Middle frontal gyrus (tissue), 1 donor: ENCODE results near the gene SSNA1.

Experiments used
- DNase-seq: peaks from one replicate; pipeline ENCODE4 v3.0.0-alpha.2; 2015; ENCODE audit warnings: low spot score; ENCODE audit errors: extremely low spot score

The SSNA1 gene

DNA sequence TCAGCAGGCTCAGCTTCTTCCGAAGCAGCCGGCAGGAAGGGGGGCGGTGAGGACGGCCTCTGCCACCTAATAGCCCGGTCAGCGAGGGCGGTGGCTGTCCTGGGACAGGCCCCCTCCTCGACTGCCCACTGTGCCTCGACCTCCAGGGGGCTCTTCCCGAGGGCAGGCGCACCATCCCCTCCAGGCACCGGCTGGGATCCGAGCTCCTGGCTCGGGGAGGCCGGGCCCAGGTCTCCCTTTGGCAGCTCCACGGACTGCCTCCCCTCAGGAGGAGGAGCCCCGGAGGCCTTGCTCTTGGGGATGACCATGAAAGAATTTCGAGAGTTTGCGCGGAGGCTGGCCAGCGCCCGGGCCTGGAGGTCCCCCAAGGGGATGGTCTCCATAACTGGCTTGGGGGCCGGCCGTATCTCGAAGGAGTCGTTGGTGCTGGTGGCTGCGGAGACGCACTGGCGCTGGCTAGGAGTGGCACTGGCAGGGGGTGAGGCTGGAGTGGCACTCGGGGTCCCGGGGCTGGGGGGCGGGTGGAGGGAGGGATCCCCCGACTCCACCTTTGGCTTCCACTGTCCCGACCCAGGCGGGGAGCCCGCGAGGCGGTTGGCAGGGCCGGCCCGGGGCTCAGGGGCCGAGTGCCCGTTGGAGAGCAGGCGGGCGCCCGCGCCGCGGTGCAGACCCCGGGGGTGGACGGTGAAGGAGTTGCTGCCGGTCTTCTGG lies 11.1 kb downstream of the SSNA1 start:
- DNase-seq = no peak

DNA sequence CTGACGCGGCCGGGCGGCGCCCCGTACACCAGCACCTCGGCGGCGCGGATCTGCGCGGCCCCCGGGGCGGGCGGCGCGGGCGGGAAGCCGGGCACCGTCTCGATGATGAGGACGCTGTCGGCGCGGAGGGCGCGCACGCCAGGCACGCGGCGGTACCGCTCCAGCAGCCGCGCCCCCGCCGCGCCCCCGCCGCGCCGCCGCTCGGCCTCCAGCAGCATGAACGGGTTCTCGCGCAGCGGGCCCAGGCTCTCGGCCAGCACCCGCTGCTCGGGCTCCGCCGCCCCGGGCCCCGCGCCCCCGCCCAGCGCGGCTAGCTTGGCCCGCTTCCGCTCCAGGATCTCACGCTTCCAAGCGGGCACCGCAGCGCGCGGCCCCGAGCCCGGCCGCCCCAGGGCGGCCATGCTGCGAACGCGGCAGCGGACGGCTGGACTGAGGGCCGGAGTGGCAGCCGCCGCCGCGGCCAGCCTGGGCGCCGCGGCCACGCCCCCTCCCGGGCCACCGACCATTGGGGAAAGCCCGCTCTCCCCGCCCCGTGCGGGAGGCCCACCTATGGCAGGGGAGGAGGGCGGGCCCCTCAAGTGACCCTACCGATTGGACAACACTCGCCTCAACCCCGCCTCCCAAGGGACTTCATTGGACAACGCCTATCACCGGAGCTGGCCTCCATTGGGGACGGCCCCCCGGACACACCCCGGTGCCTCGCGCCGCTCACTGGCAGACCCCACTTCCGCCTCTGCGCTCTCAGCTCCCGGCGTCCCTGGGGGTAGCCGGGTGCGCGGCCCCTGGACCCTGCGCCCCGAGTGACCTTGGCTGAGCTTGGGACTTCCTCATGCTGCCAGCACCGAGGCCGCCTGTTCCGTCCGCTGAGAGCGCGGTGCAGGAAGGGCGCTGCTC lies 12.1 kb downstream of the SSNA1 start, which contains the start of gene TPRN:
Gene TPRN, minus strand, starts transcription at position 431 of the 894 bp plus-strand sequence. Its CDS starts 30 bp downstream, at position 401.
- DNase-seq = peak; percentile 98

DNA sequence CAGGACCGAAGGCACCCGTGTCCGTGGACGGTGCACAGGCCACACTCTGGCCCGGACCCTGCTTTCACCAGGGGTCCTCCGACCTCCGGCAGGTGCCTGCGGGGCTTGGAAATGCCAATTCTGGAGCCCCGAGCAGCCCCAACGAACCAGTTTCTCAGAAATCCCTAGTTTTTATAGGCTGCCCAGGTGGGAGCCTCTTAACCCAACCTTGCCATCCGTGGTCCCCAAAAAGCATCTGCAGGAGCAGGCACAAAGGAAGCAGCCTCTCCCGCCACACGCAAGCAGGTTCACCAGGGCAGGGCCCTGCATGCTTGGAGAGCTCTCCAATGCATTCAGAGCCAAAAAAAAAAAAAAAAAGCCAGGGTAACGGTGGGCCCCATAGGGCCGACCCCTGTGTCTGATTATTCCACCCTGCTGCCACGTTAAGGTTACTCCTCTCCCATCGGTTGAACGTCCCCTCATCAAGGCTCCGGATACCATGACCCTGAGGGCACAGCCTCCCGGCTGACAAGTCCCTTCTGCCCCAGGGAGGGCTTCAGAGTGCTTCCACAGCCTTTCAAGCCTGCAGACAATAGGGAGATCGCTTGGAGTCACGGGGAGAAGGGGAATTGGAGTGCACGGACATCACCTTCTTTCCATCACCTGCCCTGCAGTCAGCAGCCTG lies 12.9 kb downstream of the SSNA1 start:
- no peak for DNase-seq

DNA sequence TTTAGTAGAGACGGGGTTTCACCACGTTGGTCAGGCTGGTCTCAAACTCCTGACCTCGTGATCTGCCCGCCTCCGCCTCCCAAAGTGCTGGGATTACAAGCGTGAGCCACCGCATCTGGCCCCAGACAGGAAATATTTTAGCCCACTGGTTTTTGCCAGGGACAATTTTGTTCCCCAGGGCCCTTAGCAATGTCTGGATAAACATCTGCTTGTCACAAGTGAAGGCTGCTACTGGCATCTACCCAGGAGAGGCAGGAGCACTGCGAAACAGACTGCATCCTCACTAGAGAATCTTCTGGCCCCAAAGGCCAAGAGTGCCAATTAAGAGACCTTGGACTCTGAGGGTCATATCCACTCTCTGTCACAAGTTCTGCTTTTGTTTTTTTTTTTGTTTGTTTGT lies 14.5 kb downstream of the SSNA1 start:
- DNase-seq = no peak

DNA sequence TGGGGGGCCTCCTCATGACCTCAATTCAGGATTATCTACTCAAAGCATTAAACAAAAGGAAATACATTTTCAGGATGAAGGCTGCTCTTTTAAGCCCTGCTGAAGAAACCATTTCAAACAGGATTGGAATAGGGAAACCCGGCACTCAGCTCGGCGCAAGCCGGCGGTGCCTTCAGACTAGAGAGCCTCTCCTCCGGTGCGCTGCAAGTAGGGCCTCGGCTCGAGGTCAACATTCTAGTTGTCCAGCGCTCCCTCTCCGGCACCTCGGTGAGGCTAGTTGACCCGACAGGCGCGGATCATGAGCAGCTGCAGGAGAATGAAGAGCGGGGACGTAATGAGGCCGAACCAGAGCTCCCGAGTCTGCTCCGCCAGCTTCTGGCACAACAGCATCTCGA lies 16.3 kb downstream of the SSNA1 start:
- DNase-seq = no peak

DNA sequence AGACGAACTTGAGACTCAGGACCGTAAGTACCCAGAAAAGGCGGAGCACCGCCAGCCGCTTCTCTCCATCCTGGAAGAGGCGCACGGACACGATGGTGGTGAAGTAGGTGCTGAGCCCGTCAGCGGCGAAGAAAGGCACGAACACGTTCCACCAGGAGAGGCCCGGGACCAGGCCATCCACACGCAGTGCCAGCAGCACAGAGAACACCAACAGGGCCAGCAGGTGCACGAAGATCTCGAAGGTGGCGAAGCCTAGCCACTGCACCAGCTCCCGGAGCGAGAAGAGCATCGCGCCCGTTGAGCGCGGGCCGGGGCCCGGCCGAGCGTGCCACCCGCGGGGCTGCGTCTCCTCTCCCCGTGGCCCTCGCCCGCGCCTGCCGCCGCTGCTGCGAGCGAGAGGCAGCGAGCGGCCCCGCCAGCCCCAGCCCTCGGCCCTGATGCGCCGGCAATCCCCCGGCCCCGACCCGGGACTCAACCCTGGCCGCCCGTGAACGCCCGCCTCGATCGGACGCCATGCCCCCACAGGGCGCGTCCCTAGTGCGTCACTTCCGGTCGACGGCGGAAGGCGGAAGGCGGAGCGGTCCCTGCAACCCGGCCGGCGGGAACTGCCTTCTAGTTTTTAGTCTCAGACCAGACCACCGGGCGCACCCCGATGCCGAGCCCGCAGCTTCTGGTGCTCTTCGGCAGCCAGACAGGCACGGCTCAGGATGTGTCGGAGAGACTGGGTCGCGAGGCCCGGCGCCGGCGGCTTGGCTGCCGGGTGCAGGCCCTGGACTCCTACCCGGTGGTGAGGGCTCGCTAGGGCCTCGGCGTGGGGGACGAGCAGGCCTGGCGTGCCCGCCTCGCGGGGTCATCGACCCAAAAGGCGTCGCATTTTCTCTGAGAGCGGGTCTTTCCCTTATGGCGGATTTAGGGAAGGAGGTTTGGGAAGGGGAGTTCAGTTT lies 16.9 kb downstream of the SSNA1 start, which contains the start of the genes NDOR1 and TMEM203:
Gene NDOR1, plus strand, starts transcription at position 575 of the 944 bp plus-strand sequence. Its CDS starts 78 bp downstream, at position 653.
Gene TMEM203, minus strand, starts transcription at position 523 of the 944 bp plus-strand sequence. Its CDS starts 234 bp downstream, at position 289.
- DNase-seq = peak; percentile 78

DNA sequence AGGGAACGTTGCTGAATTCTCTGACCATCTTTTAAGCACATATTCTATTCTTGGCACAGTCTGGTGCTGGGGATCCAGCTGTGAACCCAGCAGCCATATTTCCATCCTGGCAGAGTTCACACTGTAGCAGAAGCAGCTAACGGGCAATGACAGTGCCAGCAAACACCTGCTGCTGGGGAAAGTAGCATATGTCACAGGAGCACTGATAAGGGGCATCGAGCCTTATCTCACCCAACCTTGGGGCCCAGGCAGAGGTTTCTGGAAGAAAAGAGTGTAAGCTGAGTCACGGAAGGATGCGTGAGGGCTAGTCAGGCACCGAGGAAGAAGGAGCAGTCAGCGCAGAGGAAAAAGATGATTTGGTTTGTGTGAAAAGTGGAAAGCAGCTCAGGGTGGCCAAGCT lies 18.1 kb downstream of the SSNA1 start:
- no peak for DNase-seq

DNA sequence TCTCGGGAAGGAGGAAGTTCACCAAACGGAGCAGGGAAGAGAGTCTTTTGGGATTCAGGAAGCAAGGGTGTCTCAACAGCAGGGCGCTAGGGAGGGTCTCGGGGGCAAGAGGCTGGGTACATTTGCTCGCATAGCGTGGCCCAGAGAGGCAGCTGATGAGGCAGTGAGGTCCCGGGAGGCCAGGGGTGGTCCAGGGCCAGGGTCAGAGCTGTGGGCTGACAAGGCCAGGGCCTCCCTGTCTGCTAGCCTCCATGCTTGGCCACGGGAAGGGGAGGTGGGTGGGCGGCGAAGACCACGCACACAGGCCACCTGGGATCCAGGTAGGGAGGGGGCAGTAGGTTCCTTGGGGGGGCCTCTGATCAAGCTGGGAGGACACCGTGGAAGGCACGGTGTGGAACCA lies 23.1 kb downstream of the SSNA1 start:
- no peak for DNase-seq

DNA sequence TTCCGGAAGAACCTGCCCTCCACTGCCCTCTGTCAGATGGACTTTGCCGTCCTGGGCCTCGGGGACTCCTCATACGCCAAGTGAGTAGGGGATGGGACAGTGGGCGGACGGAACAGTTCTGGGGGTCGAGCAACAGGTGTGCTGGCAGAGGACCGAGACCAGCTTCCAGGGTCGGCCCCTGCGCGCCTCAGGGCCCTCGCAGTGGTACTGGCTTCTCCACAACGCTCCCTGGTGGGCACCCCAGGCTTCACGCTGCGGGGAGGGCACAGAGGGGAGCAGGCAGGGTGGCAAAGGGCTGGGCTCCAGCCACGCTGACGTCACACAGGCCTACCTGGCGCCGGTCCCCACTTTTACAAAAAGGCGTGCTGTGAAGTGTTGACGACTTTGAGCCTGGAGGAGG lies 24.0 kb downstream of the SSNA1 start:
- DNase-seq = no peak

DNA sequence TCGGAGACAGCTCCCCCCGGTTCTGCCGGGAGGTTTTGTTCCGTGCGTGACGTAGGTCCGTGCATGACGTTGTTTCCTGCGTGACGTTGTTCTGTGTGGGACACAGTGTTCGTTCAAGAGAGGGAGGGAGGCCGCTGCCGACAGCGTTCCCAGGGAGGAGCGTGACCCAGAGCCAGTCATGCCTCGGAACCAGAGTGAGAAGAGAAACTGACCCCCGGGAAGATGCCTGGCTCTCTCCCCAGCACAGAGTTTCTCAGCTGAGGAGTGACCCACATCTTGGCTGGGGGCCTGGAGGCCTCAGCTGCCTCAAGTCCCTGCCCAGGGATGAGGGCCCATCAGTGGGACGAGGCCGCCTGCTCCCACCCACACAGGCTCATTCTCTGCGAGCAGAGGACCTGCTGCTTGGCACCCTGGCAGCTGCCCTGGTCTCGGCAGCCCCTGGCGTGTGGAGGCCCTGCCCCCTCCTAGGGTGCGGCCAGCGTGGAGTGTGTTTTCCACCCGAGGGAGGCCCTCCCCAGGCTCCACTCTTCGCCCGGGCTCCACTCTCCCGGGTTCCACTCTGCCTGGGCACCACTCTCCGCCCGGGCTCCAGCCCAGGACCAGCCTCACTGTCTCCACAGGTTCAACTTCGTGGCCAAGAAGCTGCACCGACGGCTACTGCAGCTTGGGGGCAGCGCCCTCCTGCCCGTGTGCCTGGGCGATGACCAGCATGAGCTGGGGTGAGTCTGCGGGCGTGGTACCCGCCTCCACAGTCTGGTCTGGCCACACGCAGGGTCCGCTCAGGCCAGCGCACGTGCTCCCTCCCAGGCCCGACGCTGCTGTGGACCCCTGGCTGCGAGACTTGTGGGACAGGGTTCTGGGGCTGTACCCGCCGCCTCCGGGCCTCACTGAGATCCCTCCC lies 24.9 kb downstream of the SSNA1 start:
- DNase-seq = no peak

DNA sequence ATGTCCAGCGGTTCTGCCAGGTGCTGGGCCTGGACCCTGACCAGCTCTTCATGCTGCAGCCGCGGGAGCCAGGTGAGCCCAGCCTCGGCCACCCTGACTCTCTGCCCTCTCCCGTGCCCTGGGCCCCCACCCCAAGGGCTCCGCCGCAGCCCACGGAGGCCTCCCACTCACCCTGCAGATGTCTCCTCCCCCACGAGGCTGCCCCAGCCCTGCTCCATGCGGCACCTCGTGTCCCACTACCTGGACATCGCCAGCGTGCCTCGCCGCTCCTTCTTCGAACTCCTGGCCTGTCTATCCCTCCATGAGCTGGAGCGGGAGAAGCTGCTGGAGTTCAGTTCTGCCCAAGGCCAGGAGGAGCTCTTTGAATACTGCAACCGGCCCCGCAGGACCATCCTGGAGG lies 26.1 kb downstream of the SSNA1 start:
- no peak for DNase-seq

DNA sequence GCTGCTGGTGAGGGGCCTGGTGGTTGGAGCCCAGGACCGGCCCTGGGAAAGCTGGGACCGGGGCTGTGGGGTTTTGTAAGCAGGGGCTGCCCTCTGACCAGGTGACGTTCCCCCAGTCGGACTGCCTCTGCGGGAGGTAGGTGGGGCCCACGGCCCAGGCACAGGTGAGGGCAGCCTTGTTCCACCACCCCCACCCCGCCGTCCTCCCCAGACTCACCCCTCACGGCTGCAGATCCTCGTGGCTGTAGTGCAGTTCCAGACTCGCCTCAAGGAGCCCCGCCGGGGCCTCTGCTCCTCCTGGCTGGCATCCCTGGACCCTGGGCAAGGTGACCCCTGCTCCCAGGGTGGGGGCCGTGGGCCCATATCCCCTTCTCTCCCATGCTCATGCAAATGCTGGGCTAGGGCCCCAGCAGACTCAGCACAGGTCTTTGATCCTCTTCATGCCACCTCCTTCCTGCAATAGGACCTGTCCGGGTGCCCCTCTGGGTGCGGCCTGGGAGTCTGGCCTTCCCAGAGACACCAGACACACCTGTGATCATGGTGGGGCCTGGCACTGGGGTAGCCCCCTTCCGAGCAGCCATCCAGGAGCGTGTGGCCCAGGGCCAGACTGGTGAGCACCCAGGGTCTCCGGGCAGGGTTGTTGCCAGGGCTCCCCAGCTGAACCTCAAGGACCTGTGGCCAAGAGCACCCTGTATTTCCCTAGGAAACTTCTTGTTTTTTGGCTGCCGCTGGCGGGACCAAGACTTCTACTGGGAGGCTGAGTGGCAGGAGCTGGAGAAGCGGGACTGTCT lies 26.9 kb downstream of the SSNA1 start:
- DNase-seq = no peak

DNA sequence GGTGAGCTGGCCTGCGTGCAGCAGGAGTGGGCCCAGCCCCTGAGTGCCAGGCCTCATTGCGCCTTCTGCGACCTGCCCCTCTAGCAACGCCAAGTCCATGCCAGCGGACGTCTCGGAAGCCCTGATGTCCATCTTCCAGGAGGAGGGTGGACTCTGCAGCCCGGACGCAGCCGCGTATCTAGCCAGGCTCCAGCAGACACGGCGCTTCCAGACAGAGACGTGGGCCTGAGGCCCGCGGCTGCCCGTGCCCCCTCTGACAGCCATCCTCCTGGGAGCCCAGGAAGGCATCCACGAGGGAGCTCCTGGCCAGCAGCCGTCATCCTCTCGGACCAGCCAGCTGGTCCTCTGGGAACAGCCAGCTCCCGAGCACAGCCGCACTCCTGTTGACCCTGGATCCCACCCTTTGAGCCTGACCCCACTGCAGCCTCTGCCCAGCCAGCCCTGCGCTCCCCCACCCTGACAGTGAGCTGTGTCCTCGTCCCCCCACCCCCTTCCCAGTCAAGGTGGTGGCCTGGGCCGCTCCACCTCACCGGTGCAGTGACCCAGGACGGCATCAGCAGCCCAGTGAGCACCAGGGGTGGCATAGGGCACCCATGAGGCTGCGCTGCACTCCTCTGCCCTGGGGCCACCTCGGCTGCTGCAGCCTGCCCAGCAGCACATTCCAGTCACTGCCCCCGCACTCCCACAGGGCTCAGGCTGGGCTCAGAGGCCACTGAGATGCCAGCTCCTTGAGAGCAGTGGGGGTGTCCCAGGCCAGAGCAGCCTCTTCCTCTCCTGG lies 27.9 kb downstream of the SSNA1 start:
- DNase-seq = no peak

DNA sequence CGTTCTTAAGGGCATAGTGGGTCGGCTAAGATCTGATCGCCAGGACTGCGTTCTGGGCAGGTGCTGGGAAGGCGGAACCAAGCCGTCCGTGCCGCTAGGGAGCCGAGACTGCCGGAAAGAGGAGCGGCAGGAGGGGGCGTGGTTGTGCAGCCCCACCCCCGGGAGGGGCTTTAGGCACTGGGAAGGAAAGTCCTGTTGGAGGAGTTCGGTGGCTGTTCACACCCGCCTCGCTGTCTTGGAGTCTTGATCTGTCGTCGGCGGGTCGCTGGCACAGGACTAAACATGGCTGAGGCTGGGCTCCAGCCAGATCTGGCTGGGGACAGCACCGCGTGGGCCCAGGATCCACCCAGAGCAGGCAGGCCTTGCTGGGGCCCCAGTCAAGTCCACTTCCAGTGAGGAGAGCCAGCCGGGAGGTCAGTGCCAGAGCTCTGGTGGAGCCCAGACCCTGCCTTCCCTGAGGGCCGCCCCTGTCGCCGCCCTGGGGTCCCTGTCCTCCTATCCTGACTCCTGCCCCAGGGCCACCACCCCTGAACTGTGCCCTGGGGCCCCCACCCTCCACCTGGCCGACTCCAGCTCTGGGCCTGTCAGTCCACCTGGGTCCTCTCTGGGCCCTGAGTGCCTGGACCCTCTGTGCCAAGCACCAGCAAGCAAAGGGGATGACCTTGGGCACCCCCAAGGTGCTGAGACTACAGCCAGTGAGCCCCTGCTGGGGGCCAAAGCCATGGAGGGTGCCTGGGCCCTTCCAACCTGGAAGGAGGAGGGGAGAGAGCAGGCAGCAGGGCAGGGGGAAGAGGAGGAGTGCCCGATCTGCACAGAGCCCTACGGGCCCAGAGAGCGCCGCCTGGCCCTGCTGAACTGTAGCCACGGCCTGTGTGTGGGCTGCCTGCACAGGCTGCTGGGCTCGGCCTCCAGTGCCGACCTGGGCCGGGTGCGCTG lies 29.1 kb downstream of the SSNA1 start:
- DNase-seq = no peak

DNA sequence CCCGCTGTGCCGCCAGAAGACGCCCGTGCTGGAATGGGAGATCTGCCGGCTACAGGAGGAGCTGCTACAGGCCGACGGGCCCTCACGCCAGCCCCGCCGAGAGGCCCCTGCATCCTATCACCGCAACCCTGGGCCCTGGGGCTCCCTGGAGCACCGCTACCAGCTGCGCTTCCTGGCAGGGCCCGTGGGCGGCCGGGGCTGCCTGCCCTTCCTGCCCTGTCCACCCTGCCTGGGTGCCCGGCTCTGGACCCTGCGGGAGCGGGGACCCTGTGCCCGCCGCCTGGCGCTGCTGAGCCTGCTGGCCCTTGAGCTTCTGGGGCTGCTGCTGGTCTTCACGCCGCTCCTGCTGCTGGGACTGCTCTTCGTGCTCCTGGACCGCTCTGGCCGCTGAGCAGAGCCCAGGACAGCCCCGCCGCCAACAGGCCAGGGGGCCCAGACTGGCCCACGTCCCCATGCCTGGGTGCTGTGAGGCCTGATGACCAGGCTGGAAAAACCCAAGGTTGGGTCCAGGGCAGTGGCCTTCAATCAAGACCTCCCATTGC lies 29.8 kb downstream of the SSNA1 start:
- DNase-seq = no peak

DNA sequence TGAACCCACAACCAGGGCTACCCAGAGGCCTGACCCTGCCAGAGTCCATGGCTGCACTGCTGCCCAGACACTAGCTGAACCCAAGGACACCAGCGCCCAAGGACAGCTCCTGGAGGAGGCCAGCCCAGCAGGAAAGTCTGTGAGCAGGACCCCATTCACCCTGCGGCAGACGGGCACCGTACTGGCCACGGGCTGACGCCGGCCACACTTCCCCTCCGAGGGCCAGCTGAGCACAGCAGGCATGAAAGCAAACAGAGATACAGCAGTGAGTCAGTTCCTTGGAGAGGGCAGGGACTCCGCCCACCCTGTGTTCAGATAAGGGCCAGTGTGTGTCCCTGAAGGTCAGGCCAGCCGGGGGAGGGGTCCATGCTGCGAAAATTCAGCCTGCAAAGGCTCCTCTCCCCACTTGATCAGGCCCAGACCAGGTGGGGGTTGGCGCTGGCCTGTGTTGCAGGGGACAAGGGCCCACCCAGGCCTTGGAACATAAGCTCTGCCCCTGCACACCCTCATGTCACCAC lies 30.3 kb downstream of the SSNA1 start:
- DNase-seq = no peak
